ENCODE data around the gene ATG14.

ATG14 gene

DNA sequence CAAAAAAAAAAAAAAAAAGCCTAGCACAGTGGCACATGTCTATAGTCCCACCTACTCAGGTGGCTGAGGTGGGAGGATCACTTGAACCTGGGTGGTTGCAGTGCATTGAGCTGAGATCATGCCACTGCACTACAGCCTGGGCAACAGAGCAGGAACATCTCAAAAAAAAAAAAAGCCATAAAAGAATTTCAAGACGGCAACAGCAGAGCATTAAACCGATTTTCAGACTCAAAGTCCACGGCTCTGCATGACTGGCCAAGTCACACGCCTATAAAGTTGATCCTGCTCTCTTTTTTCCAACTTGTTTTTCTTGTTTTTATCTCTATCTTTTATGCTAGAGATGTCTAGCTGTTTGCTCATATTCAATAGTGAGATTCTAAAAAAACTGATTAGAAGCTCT is 95.1 kb downstream of the ATG14 start:
- no peak for DNase-seq (ENCODE audit: low spot score)

All from CD4-positive, alpha-beta T cell treated with Interleukin-6 at 100 ng/mL for 8 hours (primary cell).